RPMI7951 (cell line): Measurements from ENCODE around the gene NTM. TPM values are rescaled to one million over a fixed set of nuclear protein-coding genes. Genes with fewer than 3 reads are reported as not detected.

ENCODE experiments used
- DNase-seq: peaks from one replicate; pipeline ENCODE4 v3.0.0-alpha.2; 2012; ENCODE audit warnings: low read depth
- total RNA-seq: library from RNA; depleted of rRNA; stranded (reverse); fragments of >200 nt; shearing (Covaris generic); gene quantifications from 2 replicates; pipeline ENCODE4 v1.2.3, GENCODE V29; 2014

Gene NTM
- total RNA-seq, 1 experiment from 2014 or later: 47.8 TPM

DNA sequence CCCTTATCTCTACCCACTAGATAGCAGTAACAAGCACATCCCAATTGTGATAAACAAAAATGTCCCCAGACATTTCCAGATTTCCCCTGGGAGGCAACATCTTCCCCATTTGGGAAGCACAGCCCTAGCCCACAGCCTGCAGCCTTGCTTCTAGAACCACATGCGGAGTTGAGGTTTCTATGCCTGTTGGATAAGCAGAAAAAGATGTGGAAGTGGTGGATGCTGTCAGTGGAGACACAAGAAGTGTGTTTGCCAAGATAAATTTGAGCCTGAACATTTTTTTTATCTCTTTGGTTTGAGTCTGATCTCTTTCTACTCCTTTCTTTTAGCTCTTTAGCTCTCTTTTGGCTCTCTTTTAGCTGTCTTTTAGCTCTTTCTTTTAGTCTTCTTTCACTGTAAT lies 884.5 kb downstream of the NTM start:
- DNase-seq: peak; percentile 37

GRCh38 chr11:132256528-132257279 lies 886.3 kb downstream of the NTM start:
- DNase-seq: no peak

- DNase-seq: no peak
Observed at GRCh38 chr11:132257871-132258270, 887.5 kb downstream of the NTM start.

DNA sequence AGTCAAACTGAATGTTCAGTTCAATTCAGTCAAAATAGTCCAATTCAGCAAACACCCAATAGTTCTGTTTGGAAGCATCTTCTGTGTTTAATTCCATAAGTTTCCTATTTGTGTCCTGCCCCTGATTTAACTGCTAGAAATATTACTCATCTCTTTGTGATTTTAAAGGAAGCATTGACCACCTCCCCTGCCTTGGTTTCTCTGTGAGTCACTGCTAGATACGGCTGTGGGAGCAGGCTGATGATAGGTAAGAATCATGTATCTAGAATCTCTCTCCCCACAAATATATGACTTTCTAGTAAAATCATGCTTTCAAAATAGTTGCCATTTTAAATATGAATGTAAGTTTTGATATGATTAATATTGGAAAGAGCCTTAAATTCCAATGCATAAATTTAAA lies 888.5 kb downstream of the NTM start:
- peak; percentile 41 for DNase-seq

DNA sequence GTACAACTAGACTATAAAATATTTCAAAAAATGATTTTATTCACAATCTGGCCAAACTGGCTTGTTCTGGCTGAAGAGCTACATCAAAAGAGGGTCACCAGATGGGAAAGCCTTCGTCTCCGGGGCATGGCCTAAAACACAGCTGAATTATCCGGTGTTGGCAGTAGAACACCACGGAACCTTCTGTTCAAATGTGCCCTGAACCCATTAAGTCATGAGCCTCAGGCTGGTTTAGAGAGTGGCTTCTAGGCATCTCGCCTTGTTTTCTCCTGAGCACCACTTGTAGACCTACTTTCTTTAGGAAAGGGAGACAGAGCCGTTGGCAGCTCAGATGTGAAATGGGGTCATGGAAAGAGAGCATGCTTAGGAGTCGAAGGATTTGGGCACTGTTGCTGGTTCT lies 890.2 kb downstream of the NTM start:
- no peak for DNase-seq

GRCh38 chr11:132263241-132263640 lies 892.8 kb downstream of the NTM start:
- peak; percentile 17 for DNase-seq

DNA sequence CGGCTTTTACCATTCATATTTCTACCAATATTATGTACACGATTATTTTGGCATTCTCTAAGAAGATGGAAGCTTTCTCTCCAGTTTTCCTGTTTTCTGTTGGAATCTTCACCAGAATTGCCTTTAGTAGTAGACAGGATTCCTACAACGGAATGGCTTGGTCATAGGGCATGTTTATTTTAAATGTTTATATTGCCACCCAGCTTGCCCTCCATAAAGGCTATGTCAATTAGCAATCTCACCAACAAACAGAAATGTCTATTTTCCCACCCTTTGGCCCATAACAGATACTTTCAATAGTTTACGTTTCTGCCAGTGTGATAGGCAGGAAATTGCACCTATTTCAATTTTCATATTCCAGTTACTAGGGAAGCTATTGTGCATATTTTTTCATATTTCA lies 893.5 kb downstream of the NTM start:
- DNase-seq: no peak

DNA sequence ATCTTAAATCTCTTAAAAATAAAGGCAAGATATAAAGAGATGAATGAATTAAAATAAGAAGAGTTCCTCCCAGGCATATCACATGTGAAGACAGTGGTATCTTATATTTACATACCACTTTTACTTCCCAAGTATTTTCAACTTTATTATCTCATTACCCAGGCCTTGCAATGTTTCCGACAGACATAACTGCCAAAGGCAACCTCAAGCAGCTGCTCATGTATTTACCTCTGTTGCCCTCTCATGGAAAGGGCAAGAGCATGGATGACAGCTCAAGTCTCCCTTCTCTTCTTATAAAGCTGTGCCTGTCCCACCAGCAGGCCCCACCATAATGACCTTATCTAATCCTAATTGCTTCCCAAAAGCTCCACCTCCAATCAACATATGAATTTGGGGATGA lies 894.2 kb downstream of the NTM start:
- no peak for DNase-seq

DNA sequence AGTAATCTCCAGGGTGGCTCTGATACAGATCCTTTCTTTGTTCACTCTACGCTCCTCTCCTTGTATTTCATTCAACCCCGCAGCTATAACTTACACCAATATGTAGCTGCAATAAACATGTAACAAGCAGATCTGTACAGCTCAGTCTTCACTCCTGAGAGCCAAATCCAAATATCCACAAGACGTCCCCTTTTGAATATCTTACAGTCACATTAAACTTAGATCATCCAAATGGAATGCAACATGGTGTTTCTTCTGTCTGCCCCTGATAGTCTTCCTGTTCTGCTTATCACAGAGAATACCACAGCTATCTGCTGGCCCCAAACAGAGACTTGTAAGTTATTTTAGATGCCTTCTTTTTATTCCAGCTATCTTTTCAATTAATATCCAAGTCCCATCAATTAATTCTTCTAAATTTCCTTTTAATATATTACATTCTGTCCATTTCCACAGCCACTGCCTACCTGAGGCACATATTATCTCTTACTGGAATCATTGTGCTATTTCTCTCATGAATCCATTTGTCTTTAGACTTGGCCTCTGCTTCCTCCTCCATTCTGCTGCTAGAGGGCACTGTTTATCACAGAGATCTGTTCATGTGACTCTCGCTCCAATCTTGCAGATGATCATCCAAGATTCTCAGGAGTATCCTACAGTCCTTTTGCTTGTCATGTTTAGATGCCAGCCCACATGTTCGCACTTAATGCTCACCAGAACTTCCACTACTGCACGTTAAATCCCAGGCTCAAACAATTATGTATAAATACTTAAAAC lies 908.6 kb downstream of the NTM start:
- peak; percentile 71 for DNase-seq

DNA sequence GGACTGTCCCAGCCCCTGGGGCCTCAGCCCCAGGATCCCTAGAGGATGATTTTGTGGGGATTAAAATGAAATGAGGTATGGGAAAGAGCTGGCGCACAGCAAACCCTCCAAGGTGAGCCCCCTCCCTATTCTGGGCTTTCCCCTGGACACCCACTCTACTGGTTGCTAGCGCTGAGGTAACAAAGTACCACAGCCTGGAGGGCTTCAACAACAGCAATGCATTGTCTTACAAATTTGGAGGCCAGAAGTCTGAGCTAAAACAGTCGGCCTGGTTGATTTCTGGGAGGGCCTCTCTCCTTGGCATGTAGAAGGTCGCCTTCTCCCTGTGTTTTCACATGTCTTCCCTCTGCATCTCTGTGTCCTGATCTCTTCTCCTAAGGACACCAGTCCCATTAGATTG lies 913.6 kb downstream of the NTM start:
- no peak for DNase-seq

DNA sequence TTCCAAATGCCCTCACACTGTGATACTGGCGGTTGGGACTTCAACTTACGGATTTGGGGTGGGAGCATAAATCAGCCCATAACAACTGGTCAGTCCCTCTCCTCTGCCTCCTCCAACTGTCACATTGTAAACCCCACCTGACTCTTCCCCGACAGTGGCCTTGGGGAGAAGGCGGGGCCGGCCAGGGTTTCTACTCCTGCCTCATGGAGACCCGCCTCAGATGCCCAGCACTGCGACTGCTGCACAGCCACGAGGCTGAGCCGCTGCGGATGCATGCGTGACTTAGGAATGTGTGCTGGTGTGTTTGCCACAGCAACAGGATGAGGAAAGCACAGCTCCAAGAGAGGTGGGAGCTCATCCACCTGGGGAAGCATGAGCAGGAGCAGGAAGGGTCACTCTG lies 914.2 kb downstream of the NTM start:
- DNase-seq: no peak

DNA sequence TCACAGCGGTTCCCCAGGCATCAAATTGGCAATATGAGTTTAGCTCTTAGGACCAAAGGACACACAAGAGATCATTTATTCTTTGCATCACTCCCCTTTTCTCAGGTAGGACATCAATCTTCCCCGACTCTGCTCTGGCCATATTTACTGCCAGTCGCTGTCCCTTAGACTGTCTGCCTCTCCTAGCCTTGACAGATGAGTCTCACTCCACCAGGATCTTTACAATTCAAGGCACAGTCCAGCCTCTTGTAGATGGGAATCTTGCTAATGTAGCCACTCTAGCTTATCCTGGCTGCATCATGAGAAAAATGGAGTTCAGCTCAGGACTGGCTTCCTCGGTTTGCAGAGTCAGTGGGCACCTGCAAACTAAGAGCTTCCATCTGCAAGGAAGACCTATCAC lies 915.2 kb downstream of the NTM start:
- no peak for DNase-seq

GRCh38 chr11:132286106-132286505 lies 915.7 kb downstream of the NTM start:
- DNase-seq: no peak

DNA sequence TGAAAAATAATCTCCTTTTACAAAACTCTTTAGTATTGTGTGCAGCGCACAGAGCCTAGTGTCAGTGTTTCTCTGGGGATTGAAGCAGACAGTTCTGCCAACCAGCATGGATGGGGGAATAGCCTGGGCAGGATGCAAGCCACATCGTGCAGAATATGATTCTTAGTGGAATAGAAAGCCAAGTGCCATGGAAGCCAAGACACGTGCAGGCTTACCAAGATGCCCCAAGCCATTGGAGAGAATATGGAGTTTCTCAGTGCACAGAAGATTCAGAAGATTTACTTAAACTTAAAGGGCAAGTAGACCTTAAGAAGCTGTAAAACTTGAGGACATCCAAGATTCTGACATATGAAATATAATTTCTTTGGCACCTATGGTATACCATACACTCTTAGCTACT lies 917.6 kb downstream of the NTM start:
- no peak for DNase-seq

DNA sequence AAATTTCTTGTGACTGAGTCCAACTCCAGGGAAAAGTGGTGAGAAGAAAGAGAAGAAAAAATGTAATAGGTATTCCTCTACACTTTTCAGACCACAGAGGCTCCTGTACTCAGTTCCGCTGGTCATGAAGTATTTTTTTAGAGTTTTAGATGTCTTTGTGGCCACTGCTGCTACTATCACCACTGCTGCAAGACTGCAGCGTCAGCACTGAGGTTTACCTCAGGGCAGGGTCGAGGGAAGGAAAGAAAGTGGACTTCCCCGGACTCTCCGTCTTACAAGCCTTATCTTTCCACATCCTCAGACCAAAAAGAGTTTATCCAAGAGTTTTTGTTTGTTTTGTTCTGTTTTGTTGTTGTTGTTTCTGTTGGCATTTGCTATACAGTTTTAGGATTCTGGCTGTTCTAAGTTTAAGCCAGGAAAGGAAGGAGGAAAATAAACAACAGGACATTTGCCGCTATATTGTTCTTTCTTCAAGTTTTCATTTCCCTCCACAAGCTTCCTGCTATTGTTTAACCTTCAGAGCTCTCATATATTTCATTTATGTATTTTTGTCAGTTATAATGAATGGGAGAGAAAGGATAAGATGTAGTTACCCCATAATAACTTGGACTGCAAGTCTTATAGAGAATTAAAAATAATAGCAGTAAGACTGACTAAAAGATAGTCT lies 919.3 kb downstream of the NTM start:
- peak; percentile 44 for DNase-seq

- no peak for DNase-seq
Observed at GRCh38 chr11:132293586-132293985, 923.2 kb downstream of the NTM start.

DNA sequence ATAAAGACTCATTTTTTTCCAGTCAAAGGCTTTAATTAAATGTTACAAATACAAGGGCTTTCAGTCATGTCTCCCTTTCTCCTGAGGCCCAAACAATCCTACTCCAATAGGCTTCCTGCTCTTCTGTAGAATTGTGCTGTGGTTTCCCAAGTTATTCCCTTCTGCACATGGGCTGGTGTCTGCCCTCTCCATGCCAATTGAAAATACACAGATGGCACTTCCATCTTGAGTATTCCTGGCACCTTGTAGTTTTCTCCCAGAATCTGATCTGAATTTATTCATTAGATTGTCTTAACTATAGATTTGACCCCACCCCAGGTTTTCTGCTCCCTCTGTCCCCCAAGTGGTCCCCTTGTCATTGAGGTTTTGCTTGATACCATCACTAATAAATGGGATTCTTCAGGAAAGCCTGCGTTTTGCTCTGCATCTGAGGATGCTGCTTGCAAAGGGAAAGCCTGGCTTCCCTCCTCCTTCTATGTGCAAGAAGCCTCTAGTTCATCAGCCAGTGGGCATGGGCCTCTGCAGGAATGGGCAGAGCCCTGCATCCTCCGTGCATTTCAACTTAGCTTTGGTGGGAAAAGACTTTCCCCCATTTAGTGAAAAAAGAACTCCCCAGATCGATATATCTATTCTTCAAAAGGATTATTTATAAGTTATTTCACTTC lies 926.7 kb downstream of the NTM start:
- no peak for DNase-seq

GRCh38 chr11:132298357-132298756 lies 927.9 kb downstream of the NTM start:
- DNase-seq: no peak

DNA sequence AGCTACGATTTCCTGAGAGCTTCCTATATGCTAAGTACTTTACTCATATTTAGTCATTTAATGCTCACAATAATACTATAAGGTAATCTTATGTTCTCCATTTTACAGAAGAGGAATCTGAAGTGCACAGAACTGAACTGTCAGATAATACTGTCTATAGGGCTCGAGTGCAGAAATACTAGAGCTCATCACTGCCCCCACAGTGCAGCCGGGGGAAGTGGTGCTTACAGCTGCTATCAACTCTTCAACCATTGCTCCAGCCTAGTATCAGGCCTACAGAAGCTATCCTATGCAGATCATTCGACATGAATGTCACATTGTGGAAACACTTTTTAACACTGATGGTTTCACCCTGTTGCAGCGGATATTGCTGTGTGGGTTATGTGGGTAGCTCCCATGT lies 929.9 kb downstream of the NTM start:
- DNase-seq: no peak

DNA sequence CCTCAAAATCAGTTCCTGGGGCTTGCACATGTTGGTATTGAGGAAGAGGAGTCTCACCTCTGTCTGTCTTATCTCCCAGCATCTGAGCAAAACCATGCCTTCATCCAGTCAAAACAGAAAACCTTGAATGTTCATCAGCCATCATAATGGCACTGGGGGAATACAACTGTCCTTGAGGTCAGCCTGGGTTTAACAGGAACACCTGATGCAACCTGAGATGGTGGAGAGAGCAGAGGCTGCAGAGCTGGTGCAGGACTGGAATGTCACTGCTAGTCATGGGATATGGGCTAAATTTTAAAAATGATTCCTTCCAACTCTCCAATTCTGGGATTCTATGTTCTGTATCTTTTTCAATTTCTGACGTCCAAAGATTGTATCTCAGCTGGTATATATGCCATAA lies 931.0 kb downstream of the NTM start:
- DNase-seq: no peak

- DNase-seq: no peak
Observed at GRCh38 chr11:132301900-132302299, 931.5 kb downstream of the NTM start.

- no peak for DNase-seq
Observed at GRCh38 chr11:132307309-132308020, 937.0 kb downstream of the NTM start.
